HG03442 (cell line): Measurements from ENCODE around the gene PABPN1.

Experiments used
- ATAC-seq: cut with Tn5 transposase; IDR thresholded peaks from one replicate; pipeline ENCODE4 v1.9.1; 2021; ENCODE audit warnings: mild to moderate bottlenecking, moderate library complexity; ENCODE audit not compliant: unreplicated experiment

PABPN1 gene

DNA sequence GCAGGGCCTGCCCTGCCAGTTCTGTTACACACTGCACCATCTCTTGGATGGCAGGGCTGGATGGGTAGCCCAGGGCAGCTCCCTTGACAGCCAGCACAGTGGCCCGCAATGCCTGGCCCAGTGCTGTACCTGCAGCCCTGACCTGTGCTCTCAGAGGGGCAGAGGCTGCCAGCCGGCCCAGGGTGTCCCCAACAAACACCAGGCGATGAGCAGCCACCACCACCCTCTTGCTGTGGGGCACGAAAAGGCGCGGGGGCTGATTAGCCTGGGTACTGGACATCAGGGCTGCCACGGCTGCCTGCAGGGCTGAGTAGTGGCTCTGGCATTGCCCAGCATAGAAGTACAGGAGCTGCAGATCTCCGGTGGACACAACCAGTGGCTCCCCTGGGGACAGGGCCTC is 36.0 kb downstream of the PABPN1 start:
- no peak for ATAC-seq

- no peak for ATAC-seq
These were observed 36.8 kb downstream of the PABPN1 start for GRCh38 chr14:23358042-23358441.

- no peak for ATAC-seq
These were observed 37.4 kb downstream of the PABPN1 start for GRCh38 chr14:23358553-23359166.

GRCh38 chr14:23359167-23359626 is 37.9 kb downstream of the PABPN1 start:
- no peak for ATAC-seq

GRCh38 chr14:23359722-23360447 is 38.6 kb downstream of the PABPN1 start:
- ATAC-seq = no peak

GRCh38 chr14:23360496-23360895 is 39.2 kb downstream of the PABPN1 start:
- ATAC-seq = no peak

DNA sequence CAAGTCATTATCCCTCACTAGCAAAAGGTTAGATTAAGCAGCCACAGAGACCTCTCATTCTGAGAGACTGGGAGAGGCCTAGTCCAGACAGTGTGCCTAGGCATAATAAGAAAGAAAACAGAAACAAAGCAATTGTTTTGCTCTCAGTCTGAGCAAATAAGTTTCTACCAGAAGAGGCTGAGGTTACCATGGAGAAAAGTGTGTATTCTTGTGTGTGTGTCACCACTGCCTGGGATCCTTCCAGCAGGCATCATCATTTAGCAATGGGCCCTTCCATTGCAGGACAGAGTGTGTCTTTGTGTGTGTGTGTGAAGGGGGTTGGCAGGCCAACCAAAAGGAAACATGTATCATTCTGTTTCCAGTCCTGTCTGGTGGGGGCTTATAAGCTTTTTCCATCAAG is 40.1 kb downstream of the PABPN1 start:
- ATAC-seq = no peak

GRCh38 chr14:23361763-23362162 is 40.5 kb downstream of the PABPN1 start:
- ATAC-seq = no peak

DNA sequence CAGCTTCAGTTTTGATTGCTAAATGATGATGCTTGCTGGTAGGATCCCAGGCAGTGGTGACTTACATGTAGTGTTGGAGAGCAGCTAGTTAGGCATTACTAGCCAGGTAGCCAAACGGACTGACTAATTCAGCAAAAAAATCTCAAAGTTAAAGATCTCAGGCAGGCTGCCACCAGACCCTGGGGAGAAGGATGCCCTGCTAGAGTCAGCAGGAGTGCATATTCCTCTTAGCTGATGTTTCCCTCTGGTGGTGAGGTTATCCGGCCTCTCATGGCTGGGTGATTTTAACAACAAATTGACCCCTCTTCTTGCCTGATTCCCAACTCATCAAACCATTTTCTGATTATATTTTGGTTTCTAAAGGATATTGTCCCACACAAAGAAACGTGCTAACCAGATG is 40.9 kb downstream of the PABPN1 start:
- ATAC-seq = no peak

DNA sequence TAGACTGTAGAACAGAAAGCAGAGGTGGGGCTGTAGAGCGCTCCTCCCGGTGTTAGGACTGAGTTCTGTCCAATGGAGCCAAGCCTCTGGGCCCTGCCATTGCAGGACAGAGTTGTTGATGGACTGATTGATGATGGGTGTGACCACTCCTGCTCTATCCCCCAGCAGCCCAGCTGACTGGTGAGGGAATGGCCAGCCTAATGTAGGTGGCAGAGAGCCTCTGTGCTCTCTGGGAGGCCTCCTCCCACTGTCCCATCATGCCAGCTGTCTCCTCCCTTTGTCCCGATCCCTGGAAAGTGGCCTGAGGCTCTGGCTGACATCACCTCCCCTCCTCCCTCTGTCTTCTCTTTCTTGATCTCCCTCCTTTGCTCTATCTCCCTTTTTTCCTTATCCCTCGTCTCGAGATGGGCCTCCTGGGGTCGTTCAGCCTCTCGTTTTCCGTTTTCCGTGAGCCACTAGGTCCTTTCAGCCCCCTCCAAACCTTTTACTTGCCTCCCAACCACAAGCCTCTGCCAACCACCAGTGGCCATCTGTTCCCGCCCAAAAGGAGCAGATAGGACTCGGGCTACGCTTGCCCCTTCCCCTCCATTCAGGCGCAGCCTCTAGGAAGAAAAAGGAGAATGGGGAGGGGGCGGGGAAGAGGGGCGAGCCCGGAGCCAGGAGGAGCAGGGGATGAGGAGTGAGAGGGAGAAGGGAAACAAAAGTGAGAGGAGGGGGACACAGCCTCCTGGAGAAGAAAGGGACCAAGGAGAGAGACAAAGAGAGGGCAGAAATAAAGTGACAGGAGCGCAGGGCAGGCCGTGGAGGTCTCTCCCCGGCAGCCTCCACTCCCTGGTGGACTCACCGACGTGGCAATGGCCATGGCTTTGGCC is 43.1 kb downstream of the PABPN1 start:
- ATAC-seq = no peak

GRCh38 chr14:23365036-23365731 is 43.9 kb downstream of the PABPN1 start, which contains the start of gene EFS:
EFS (minus strand) TSS chr14:23365172; CDS start chr14:23365025, 147 bp downstream.
- no peak for ATAC-seq

DNA sequence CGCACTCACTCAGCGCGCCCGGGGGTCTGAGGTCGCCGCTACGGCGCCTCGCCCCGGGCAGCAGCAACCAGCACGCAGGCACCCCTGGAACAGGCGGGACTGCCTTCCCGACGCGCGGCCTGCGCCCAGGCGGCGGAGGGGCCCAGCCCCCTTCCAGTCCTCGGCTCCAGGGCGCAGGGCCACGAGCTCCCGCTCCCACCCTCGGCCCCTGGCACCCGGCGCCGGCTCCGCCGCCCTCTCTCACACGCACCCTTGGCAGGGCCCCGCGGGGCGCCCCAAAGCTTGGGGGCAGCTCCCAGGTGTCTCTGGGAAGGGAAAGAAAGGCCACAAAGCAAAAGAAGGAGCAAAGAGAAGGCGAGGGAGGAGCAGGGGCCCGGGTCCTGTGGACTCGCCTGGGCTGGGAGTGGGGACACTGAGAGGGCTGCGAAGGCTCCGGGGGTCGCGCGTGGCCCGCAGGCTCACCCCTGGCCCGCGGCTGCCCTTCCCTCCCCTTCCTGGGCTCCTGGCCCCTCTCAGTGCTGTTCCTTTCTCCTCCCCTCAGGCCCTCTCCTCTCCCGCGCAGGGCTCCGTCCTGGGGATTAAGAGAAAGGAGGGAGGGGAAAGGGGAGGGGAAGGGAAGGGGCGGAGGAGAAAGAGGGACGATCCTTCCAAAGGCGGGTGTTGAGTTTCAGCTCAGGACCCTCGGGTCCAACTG is 44.6 kb downstream of the PABPN1 start:
- no peak for ATAC-seq

DNA sequence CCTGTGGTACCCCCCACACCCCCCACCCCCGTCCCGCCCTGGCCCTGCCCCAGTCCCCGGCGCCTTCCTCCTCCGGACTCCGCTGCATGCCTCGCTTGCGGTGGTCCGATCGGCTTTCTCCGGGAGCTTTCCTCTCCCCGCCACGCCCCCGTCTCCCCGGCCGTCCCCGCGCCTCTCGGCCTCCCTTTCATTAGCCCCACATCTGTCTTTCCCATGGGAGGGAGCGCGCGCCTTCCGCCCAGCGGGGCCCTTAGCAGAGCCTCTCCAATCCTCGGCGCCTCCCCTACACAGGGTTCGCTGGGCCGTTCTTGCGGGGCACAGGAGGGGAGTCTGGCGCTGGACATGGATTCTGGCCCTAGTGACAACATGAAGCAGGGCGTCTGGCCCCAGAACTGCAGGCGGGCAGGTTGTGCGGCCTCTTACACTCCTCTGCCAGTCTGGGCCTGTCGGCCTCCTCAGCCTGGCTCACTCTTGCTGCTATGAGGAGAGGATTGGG is 45.2 kb downstream of the PABPN1 start:
- no peak for ATAC-seq

DNA sequence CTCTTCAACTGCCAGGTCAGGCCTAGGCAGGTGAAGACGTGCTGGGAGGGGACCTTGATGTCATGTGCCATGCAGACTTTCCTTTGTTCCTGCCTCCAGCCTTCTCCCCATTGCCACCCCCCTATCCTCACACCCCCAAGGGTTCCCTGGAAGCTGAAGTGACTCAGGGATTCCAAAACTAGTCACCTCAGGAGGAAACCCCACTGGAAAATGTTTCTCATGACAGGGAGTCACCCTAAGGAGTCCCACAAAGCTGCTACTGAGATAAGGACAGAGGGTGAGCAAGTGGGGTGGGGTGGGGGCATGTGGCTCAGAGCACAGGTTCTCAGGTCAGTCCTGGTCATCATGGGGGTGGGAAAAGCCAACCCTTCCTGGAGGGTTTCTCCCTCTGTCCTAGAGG is 49.0 kb downstream of the PABPN1 start:
- no peak for ATAC-seq

DNA sequence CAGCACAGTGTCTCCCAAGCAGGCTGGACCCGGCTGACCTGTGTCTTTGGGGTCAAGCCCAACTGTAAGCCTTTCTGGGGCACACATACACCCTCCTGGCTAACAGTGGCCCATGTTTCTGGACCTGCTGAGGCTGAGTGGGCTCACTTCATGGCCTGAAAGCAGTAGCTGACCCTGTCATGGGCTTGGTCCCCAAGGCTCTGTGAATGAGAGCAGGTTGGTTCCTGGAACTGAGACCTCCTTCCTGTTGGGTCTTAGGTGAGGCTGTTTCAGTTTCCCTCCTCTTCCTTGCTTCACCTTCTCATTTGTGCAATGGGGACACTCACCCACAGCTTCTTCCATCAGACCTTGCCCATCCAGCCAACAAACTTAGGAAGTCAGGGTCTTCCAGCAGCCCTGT is 50.6 kb downstream of the PABPN1 start:
- ATAC-seq = no peak

DNA sequence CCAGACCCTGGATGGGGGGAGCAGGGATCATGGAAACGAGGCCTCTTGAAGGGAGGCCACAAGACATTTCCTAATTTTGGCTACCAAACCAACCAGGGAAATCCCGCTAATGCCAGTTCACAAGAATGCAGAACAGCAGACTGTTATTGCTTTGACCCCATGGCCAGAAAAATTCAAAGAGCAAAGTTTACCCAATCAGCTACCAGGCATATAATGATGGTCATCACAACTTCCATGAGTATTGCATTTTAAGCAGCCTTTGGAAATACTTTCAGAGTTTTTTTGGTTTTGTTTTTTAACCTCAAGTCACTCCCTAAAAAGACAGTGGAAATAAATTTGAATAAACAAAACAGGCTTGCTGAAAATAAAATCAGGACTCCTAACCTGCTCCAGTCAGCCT is 51.3 kb downstream of the PABPN1 start, which contains the start of gene IL25:
TSS of gene IL25 (plus strand) at position 301 of the 400 bp plus-strand sequence.
- ATAC-seq = no peak

- ATAC-seq = no peak
These were observed 51.8 kb downstream of the PABPN1 start for GRCh38 chr14:23373041-23373440.
